HG03378 (cell line): ENCODE data around the gene NCKIPSD.

Experiments used
- ATAC-seq: cut with Tn5 transposase; IDR thresholded peaks from one replicate; pipeline ENCODE4 v1.9.1; 2021; ENCODE audit warnings: mild to moderate bottlenecking, moderate library complexity; ENCODE audit not compliant: unreplicated experiment

NCKIPSD gene

GRCh38 chr3:48625600-48625999 lies 60.1 kb downstream of the NCKIPSD start:
- ATAC-seq: no peak

GRCh38 chr3:48624767-48625166 lies 60.9 kb downstream of the NCKIPSD start:
- no peak for ATAC-seq

DNA sequence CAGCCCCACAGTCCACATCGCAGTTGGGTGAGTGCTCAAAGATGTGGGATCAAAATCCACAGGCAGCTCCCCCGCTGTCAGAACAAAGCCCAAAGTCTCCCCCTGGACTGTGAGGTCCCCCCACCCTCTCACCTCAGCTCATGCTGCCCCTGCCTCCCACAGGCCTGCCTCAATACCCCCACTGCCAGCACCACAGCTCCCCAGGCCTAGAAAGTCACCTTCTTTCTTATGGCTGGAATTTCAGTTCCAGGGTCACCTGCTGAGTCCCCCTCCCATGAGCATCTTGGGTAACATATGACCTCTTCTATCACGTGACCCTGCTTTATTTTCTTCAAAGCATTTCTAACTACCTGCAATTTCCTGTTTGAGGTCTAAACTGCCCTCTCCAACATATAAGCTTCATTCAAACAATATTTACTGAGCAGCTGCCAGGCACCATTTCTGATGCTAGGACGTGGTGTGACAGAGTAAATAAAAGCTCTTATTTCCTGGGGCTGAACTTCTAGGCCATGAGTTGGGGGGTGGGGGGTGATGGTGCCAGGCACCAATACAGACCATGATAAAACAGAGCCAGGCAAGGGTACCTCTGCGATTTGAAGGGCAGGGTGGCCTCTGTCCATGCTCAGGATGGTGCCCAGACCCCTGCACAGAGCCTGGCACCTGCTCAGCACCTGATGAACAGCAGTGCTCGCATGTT lies 61.7 kb downstream of the NCKIPSD start:
- no peak for ATAC-seq
